ENCODE data around the gene AKAP6. TPM values are rescaled to one million over a fixed set of nuclear protein-coding genes. Genes with fewer than 3 reads are reported as not detected.

Gene AKAP6
- total and polyA plus RNA-seq, 2 experiments from 2014 or later, result 0.38 to 0.42 TPM

DNA sequence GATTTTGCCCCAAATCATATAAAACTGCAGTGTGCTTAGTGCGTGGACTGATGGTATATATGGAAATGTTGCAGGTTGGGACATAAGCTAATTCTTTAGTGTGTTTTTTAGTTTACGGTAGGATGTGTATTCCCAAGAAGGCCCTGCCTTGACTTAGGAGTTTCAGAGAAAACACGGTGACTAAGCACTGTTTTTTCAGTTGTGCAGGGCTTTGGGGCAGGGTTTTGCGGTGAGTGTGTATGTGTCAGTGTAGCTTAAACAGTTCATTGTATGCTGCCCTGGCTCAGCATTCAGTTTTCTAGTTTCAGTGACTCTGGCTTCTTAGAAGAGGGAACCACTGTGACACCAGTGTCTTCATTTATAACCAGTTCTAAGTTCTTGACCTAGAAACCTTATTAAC, 101.2 kb downstream of the AKAP6 start:
- Histone ChIP-seq H3K4me3 (no peak overlapping the region), H3K27ac (ENCODE audit: low read depth) (no peak overlapping the region), H4K20me1 (replicated peaks; ENCODE audit: insufficient read depth) (no peaks in the 10 kb centered on the region), H3K4me2 (no peak overlapping the region), H3K79me2 (replicated peaks; ENCODE audit: insufficient read depth) (no peaks in the 10 kb centered on the region), H3F3A (replicated peaks; ENCODE audit: low read depth) (no peaks in the 10 kb centered on the region), H3K36me3 (ENCODE audit: insufficient read depth) (no peaks in the 10 kb centered on the region), H3K4me1 (ENCODE audit: insufficient read depth) (no peaks in the 10 kb centered on the region; the same call in 1 of the 2 replicates), H2AFZ (peak overlapping the region; percentile 61), H3K9me2 (ENCODE audit: insufficient read depth) (peaks cover 5% of the 10 kb centered on the region; the same call in 1 of the 2 replicates), H3K27me3 (ENCODE audit: insufficient read depth) (no peaks in the 10 kb centered on the region)
- Mint-ChIP-seq H3K4me1 (peaks cover 21% of the 10 kb centered on the region), H3K4me3 (no peak overlapping the region), H3K9me3 (no peaks in the 10 kb centered on the region), H3K27me3 (ENCODE audit: insufficient read depth, low read depth, poor library complexity) (peaks cover 2% of the 10 kb centered on the region), H3K27ac (peak overlapping the region; percentile 51; the same call in 1 of the 2 replicates), H3K36me3 (ENCODE audit: low read depth) (no peaks in the 10 kb centered on the region)
- ATAC-seq, result no peak
- TF ChIP-seq, protein P1, sequence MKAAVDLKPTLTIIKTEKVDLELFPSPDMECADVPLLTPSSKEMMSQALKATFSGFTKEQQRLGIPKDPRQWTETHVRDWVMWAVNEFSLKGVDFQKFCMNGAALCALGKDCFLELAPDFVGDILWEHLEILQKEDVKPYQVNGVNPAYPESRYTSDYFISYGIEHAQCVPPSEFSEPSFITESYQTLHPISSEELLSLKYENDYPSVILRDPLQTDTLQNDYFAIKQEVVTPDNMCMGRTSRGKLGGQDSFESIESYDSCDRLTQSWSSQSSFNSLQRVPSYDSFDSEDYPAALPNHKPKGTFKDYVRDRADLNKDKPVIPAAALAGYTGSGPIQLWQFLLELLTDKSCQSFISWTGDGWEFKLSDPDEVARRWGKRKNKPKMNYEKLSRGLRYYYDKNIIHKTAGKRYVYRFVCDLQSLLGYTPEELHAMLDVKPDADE (IDR thresholded peaks at IDR 0.05), result no peak
- TF ChIP-seq ZNF114 (CRISPR knock-in tag; IDR thresholded peaks at IDR 0.05) (no peak), JUNB (IDR thresholded peaks at IDR 0.05; ENCODE audit: unreplicated experiment) (no peak), STAT1 (IDR thresholded peaks at IDR 0.05; ENCODE audit: unreplicated experiment) (no peak), CREB1 (CRISPR knock-in tag; IDR thresholded peaks at IDR 0.05; ENCODE audit: low read depth) (no peak), EZH2phosphoT487 (IDR thresholded peaks at IDR 0.05; ENCODE audit: unreplicated experiment) (no peak)
- TF ChIP-seq, protein P2, sequence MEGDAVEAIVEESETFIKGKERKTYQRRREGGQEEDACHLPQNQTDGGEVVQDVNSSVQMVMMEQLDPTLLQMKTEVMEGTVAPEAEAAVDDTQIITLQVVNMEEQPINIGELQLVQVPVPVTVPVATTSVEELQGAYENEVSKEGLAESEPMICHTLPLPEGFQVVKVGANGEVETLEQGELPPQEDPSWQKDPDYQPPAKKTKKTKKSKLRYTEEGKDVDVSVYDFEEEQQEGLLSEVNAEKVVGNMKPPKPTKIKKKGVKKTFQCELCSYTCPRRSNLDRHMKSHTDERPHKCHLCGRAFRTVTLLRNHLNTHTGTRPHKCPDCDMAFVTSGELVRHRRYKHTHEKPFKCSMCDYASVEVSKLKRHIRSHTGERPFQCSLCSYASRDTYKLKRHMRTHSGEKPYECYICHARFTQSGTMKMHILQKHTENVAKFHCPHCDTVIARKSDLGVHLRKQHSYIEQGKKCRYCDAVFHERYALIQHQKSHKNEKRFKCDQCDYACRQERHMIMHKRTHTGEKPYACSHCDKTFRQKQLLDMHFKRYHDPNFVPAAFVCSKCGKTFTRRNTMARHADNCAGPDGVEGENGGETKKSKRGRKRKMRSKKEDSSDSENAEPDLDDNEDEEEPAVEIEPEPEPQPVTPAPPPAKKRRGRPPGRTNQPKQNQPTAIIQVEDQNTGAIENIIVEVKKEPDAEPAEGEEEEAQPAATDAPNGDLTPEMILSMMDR (conservative IDR thresholded peaks at IDR 0.05; ENCODE audit: low read depth in 2 of 2), result no peak
- TF ChIP-seq, protein P3, sequence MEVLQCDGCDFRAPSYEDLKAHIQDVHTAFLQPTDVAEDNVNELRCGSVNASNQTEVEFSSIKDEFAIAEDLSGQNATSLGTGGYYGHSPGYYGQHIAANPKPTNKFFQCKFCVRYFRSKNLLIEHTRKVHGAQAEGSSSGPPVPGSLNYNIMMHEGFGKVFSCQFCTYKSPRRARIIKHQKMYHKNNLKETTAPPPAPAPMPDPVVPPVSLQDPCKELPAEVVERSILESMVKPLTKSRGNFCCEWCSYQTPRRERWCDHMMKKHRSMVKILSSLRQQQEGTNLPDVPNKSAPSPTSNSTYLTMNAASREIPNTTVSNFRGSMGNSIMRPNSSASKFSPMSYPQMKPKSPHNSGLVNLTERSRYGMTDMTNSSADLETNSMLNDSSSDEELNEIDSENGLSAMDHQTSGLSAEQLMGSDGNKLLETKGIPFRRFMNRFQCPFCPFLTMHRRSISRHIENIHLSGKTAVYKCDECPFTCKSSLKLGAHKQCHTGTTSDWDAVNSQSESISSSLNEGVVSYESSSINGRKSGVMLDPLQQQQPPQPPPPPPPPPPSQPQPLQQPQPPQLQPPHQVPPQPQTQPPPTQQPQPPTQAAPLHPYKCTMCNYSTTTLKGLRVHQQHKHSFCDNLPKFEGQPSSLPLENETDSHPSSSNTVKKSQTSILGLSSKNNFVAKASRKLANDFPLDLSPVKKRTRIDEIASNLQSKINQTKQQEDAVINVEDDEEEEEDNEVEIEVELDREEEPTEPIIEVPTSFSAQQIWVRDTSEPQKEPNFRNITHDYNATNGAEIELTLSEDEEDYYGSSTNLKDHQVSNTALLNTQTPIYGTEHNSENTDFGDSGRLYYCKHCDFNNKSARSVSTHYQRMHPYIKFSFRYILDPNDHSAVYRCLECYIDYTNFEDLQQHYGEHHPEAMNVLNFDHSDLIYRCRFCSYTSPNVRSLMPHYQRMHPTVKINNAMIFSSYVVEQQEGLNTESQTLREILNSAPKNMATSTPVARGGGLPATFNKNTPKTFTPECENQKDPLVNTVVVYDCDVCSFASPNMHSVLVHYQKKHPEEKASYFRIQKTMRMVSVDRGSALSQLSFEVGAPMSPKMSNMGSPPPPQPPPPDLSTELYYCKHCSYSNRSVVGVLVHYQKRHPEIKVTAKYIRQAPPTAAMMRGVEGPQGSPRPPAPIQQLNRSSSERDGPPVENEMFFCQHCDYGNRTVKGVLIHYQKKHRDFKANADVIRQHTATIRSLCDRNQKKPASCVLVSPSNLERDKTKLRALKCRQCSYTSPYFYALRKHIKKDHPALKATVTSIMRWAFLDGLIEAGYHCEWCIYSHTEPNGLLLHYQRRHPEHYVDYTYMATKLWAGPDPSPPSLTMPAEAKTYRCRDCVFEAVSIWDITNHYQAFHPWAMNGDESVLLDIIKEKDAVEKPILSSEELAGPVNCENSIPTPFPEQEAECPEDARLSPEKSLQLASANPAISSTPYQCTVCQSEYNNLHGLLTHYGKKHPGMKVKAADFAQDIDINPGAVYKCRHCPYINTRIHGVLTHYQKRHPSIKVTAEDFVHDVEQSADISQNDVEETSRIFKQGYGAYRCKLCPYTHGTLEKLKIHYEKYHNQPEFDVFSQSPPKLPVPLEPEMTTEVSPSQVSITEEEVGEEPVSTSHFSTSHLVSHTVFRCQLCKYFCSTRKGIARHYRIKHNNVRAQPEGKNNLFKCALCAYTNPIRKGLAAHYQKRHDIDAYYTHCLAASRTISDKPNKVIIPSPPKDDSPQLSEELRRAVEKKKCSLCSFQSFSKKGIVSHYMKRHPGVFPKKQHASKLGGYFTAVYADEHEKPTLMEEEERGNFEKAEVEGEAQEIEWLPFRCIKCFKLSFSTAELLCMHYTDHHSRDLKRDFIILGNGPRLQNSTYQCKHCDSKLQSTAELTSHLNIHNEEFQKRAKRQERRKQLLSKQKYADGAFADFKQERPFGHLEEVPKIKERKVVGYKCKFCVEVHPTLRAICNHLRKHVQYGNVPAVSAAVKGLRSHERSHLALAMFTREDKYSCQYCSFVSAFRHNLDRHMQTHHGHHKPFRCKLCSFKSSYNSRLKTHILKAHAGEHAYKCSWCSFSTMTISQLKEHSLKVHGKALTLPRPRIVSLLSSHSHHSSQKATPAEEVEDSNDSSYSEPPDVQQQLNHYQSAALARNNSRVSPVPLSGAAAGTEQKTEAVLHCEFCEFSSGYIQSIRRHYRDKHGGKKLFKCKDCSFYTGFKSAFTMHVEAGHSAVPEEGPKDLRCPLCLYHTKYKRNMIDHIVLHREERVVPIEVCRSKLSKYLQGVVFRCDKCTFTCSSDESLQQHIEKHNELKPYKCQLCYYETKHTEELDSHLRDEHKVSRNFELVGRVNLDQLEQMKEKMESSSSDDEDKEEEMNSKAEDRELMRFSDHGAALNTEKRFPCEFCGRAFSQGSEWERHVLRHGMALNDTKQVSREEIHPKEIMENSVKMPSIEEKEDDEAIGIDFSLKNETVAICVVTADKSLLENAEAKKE (CRISPR knock-in tag; IDR thresholded peaks at IDR 0.05), result no peak
- DNase-seq (ENCODE audit: low spot score), result no peak

All from GM23338 (cell line).